Measurements from ENCODE around the gene SCGB3A1.

Gene SCGB3A1

GRCh38 chr5:180609817-180610550, 18.7 kb upstream of the SCGB3A1 start:
- Histone ChIP-seq H3K36me3 (ENCODE audit: insufficient read depth, low read length) (no peaks in the 10 kb centered on the region), H3K4me1 (ENCODE audit: insufficient read depth, low read length) (no peaks in the 10 kb centered on the region), H3K9ac (ENCODE audit: low read length) (no peak overlapping the region), H3K27me3 (ENCODE audit: control insufficient read depth in 1 of 2, insufficient read depth in 2 of 2, low read length in 2 of 2) (no peaks in the 10 kb centered on the region), H3K4me3 (ENCODE audit: low read depth in 1 of 2, low read length in 2 of 2) (no peak overlapping the region), H3K9me3 (ENCODE audit: low read length) (no peaks in the 10 kb centered on the region), H3K27ac (ENCODE audit: low read depth, low read length) (no peak overlapping the region)

GRCh38 chr5:180609386-180609785, 18.1 kb upstream of the SCGB3A1 start:
- Histone ChIP-seq H3K9me3 (ENCODE audit: low read length) (no peaks in the 10 kb centered on the region), H3K4me3 (ENCODE audit: low read depth in 1 of 2, low read length in 2 of 2) (no peak overlapping the region), H3K27ac (ENCODE audit: low read depth, low read length) (no peak overlapping the region), H3K36me3 (ENCODE audit: insufficient read depth, low read length) (no peaks in the 10 kb centered on the region), H3K27me3 (ENCODE audit: control insufficient read depth in 1 of 2, insufficient read depth in 2 of 2, low read length in 2 of 2) (no peaks in the 10 kb centered on the region), H3K4me1 (ENCODE audit: insufficient read depth, low read length) (no peaks in the 10 kb centered on the region), H3K9ac (ENCODE audit: low read length) (no peak overlapping the region)

- Histone ChIP-seq H3K9ac (ENCODE audit: low read length) (no peak overlapping the region), H3K27ac (ENCODE audit: low read depth, low read length) (no peak overlapping the region), H3K36me3 (ENCODE audit: insufficient read depth, low read length) (no peaks in the 10 kb centered on the region), H3K9me3 (ENCODE audit: low read length) (no peaks in the 10 kb centered on the region), H3K4me1 (ENCODE audit: insufficient read depth, low read length) (no peaks in the 10 kb centered on the region), H3K27me3 (ENCODE audit: control insufficient read depth in 1 of 2, insufficient read depth in 2 of 2, low read length in 2 of 2) (no peaks in the 10 kb centered on the region), H3K4me3 (ENCODE audit: low read depth in 1 of 2, low read length in 2 of 2) (no peak overlapping the region)
Measured at GRCh38 chr5:180608572-180609310, 17.4 kb upstream of the SCGB3A1 start.

- Histone ChIP-seq H3K27ac (ENCODE audit: low read depth, low read length) (no peak overlapping the region), H3K4me1 (ENCODE audit: insufficient read depth, low read length) (no peaks in the 10 kb centered on the region), H3K9ac (ENCODE audit: low read length) (no peak overlapping the region), H3K9me3 (ENCODE audit: low read length) (no peaks in the 10 kb centered on the region), H3K27me3 (ENCODE audit: control insufficient read depth in 1 of 2, insufficient read depth in 2 of 2, low read length in 2 of 2) (no peaks in the 10 kb centered on the region), H3K4me3 (ENCODE audit: low read depth in 1 of 2, low read length in 2 of 2) (no peak overlapping the region), H3K36me3 (ENCODE audit: insufficient read depth, low read length) (no peaks in the 10 kb centered on the region)
Measured at GRCh38 chr5:180607861-180608571, 16.7 kb upstream of the SCGB3A1 start.

GRCh38 chr5:180606215-180606785, 15.0 kb upstream of the SCGB3A1 start:
- no peaks in the 10 kb centered on the region for H3K9me3 ChIP-seq (ENCODE audit: low read length)
- H3K4me1 ChIP-seq (ENCODE audit: insufficient read depth, low read length): no peaks in the 10 kb centered on the region
- H3K4me3 ChIP-seq (ENCODE audit: low read depth in 1 of 2, low read length in 2 of 2): no peak overlapping the region
- H3K36me3 ChIP-seq (ENCODE audit: insufficient read depth, low read length): no peaks in the 10 kb centered on the region
- no peaks in the 10 kb centered on the region for H3K27me3 ChIP-seq (ENCODE audit: control insufficient read depth in 1 of 2, insufficient read depth in 2 of 2, low read length in 2 of 2)
- no peak overlapping the region for H3K9ac ChIP-seq (ENCODE audit: low read length)
- H3K27ac ChIP-seq (ENCODE audit: low read depth, low read length): no peak overlapping the region

GRCh38 chr5:180605554-180606214, 14.4 kb upstream of the SCGB3A1 start:
- H3K4me1 ChIP-seq (ENCODE audit: insufficient read depth, low read length): no peaks in the 10 kb centered on the region
- no peak overlapping the region for H3K4me3 ChIP-seq (ENCODE audit: low read depth in 1 of 2, low read length in 2 of 2)
- no peaks in the 10 kb centered on the region for H3K27me3 ChIP-seq (ENCODE audit: control insufficient read depth in 1 of 2, insufficient read depth in 2 of 2, low read length in 2 of 2)
- no peak overlapping the region for H3K9ac ChIP-seq (ENCODE audit: low read length)
- no peaks in the 10 kb centered on the region for H3K9me3 ChIP-seq (ENCODE audit: low read length)
- no peaks in the 10 kb centered on the region for H3K36me3 ChIP-seq (ENCODE audit: insufficient read depth, low read length)
- H3K27ac ChIP-seq (ENCODE audit: low read depth, low read length): no peak overlapping the region

- Histone ChIP-seq H3K4me3 (ENCODE audit: low read depth in 1 of 2, low read length in 2 of 2) (no peak overlapping the region), H3K9me3 (ENCODE audit: low read length) (no peaks in the 10 kb centered on the region), H3K27me3 (ENCODE audit: control insufficient read depth in 1 of 2, insufficient read depth in 2 of 2, low read length in 2 of 2) (no peaks in the 10 kb centered on the region), H3K36me3 (ENCODE audit: insufficient read depth, low read length) (no peaks in the 10 kb centered on the region), H3K27ac (ENCODE audit: low read depth, low read length) (no peak overlapping the region), H3K4me1 (ENCODE audit: insufficient read depth, low read length) (no peaks in the 10 kb centered on the region), H3K9ac (ENCODE audit: low read length) (no peak overlapping the region)
Measured at GRCh38 chr5:180604271-180604670, 13.0 kb upstream of the SCGB3A1 start.

GRCh38 chr5:180603076-180603594, 11.8 kb upstream of the SCGB3A1 start:
- no peak overlapping the region for H3K9ac ChIP-seq (ENCODE audit: low read length)
- no peaks in the 10 kb centered on the region for H3K4me1 ChIP-seq (ENCODE audit: insufficient read depth, low read length)
- no peak overlapping the region for H3K27ac ChIP-seq (ENCODE audit: low read depth, low read length)
- no peaks in the 10 kb centered on the region for H3K9me3 ChIP-seq (ENCODE audit: low read length)
- H3K27me3 ChIP-seq (ENCODE audit: control insufficient read depth in 1 of 2, insufficient read depth in 2 of 2, low read length in 2 of 2): no peaks in the 10 kb centered on the region
- no peak overlapping the region for H3K4me3 ChIP-seq (ENCODE audit: low read depth in 1 of 2, low read length in 2 of 2)
- H3K36me3 ChIP-seq (ENCODE audit: insufficient read depth, low read length): no peaks in the 10 kb centered on the region

- Histone ChIP-seq H3K9ac (ENCODE audit: low read length) (no peak overlapping the region), H3K27me3 (ENCODE audit: control insufficient read depth in 1 of 2, insufficient read depth in 2 of 2, low read length in 2 of 2) (no peaks in the 10 kb centered on the region), H3K27ac (ENCODE audit: low read depth, low read length) (no peak overlapping the region), H3K4me1 (ENCODE audit: insufficient read depth, low read length) (no peaks in the 10 kb centered on the region), H3K4me3 (ENCODE audit: low read depth in 1 of 2, low read length in 2 of 2) (no peak overlapping the region), H3K9me3 (ENCODE audit: low read length) (no peaks in the 10 kb centered on the region), H3K36me3 (ENCODE audit: insufficient read depth, low read length) (no peaks in the 10 kb centered on the region)
Measured at GRCh38 chr5:180602481-180603075, 11.3 kb upstream of the SCGB3A1 start.

- Histone ChIP-seq H3K27me3 (ENCODE audit: control insufficient read depth in 1 of 2, insufficient read depth in 2 of 2, low read length in 2 of 2) (no peaks in the 10 kb centered on the region), H3K9ac (ENCODE audit: low read length) (no peak overlapping the region), H3K27ac (ENCODE audit: low read depth, low read length) (no peak overlapping the region), H3K4me1 (ENCODE audit: insufficient read depth, low read length) (no peaks in the 10 kb centered on the region), H3K4me3 (ENCODE audit: low read depth in 1 of 2, low read length in 2 of 2) (no peak overlapping the region), H3K9me3 (ENCODE audit: low read length) (no peaks in the 10 kb centered on the region), H3K36me3 (ENCODE audit: insufficient read depth, low read length) (no peaks in the 10 kb centered on the region)
Measured at GRCh38 chr5:180601591-180602480, 10.5 kb upstream of the SCGB3A1 start.

Data from muscle layer of colon (tissue), 2 donors.